Measurements from ENCODE around the gene BCAS3.
"Not testable (repeated sequence)": the region's sequence is repeated elsewhere in the genome, so short reads cannot be mapped to it uniquely, and the experiment has no call there.

BCAS3 gene

GRCh38 chr17:60677308-60678117 is at the start of gene BCAS3:
TSS of gene BCAS3 (plus strand) at chr17:60677851.
- DNase-seq (ENCODE audit: low spot score) = peak; percentile 99

DNA sequence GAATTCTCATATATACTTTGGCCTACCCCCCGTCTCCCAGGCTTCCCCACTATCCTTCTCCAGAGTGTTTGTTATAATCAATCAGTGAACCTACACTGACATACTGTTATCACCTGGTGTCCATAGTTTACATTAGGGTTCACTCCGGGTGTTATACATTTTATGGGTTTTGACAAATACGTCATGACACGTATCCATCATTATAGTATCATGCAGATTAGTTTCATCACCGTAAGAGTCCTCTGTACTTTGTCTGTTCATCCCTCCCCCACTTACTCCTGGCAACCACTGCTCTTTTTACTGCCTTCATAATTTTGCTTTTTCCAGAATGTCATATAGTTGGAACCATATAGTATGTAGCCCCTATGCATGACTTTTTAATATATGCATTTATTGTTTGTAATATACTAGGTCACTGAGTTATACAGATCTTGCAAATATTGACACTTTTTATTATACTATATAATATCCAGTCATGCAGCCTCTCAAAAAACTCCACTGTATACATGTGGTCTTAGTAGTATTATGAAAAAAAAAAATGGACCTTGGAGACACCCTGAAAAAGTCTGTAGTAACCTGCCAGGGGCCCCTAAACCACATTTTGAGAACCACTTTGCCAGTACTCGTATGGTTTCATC is 49.3 kb upstream of the BCAS3 start:
- DNase-seq (ENCODE audit: low spot score) = no peak

DNA sequence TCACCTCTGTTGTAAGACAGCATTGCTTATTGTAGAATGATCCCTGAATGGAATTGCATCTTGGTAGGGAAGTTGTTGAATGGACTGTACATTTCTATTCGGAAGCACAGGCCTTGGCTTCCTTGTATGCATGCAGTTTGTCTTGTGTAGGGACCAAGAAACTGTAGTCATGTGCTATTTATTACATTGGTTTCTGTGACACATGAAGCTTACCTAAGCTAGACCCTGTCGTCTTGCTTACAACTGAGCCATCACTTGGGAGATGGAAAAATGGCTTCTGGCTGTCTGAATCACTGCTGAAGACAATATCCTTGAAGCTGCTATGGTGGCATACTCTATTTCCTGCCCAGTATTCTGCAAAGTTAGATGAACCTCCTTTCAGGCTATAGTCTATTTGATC is 48.5 kb upstream of the BCAS3 start:
- no peak for DNase-seq (ENCODE audit: low spot score)

GRCh38 chr17:60630352-60630751 is 47.3 kb upstream of the BCAS3 start:
- no peak for DNase-seq (ENCODE audit: low spot score)

DNA sequence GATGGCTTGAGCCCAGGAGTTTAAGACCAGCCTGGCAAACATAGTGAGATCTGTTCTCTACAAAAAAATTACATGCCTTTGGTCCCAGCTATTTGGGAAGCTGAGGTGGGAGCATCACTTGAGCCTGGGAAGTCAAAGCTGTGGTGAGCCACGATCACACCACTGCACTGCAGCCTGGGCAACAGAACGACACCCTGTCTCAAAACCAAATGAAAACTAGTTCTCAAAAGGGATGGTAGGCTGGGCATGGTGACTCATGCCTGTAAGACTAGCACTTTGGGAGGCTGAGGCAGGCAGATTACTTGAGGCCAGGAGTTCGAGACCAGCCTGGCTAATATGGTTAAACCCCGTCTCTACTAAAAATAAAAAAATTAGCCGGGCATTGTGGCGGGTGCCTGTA is 46.5 kb upstream of the BCAS3 start:
- DNase-seq (ENCODE audit: low spot score) = no peak

DNA sequence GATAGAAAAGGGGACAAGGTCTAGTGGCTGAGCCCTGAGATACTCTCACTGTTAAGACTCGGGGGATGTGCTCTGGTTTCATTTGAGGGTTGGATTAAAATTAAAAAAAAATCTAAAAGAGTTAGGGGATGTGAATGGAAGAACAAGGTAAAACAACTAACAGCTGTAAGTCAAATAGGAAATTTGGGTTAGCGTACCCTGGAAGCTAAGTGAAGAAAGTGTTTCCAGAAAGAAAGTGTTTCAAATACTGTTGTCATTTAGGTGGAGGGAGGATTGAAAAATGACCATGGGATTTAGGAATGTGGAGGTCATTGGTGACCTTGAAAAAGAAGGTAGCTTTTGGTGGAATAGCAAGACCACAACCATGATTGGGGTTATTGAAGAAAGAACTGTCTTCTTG is 40.0 kb upstream of the BCAS3 start:
- DNase-seq (ENCODE audit: low spot score) = no peak

GRCh38 chr17:60639019-60639330 is 38.7 kb upstream of the BCAS3 start:
- DNase-seq (ENCODE audit: low spot score) = no peak

DNA sequence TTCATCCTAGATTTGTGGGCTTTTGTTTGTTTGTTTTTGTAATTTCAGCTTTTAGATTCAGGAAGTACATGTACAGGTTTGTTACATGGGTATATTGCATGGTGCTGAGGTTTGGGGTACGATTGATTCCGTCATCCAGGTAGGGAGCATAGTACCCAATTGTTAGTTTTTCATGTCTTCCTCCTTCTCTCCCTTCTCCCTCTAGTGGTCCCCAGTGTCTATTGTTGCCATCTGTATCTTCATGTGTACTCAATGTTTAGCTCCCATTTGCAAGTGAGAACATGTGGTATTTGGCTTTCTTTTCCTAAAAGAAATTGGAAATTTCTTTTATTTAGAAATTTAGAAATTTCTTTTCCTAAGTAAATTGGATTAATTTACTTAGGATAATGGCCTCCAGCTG is 37.1 kb upstream of the BCAS3 start:
- DNase-seq (ENCODE audit: low spot score) = no peak

DNA sequence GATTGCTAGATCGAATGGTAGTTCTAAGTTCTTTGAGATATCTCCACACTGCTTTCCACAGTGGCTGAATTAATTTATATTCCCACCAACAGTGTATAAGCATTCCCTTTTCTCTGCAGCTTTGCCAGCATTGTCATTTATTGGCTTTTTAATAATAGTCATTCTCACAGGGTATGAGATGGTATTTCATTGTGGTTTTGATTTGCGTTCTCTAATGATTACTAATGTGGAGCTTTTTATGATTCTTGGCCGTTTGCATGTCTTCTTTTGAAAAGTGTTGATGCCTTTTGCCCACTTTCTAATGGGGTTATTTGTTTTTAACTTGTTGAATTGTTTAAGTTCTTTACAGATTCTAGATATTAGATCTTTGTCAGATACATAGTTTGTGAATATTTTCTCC is 36.5 kb upstream of the BCAS3 start:
- DNase-seq (ENCODE audit: low spot score) = no peak

DNA sequence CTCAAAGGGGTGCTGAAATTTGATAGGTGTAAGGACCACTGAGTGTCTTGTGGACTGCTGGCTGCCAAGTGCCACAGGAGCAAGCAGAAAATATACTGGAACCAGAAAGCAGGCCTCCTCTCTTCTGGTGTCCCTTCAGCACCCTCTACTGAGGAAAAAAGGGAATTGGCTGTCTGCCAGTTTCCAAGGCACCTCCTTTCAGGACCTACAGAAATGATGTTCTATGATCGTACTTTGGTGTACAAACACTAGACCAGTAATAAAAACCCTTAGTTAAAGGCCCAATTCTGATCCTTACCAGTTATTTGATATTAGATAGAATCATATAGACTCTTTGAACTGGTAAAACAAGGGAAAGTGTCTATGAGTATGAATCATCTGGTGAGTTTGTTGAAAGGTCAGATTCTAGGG is 35.8 kb upstream of the BCAS3 start:
- peak; percentile 58 for DNase-seq (ENCODE audit: low spot score)

GRCh38 chr17:60645918-60646523 is 31.6 kb upstream of the BCAS3 start:
- DNase-seq (ENCODE audit: low spot score) = no peak

GRCh38 chr17:60646701-60647100 is 30.9 kb upstream of the BCAS3 start:
- DNase-seq (ENCODE audit: low spot score) = no peak

DNA sequence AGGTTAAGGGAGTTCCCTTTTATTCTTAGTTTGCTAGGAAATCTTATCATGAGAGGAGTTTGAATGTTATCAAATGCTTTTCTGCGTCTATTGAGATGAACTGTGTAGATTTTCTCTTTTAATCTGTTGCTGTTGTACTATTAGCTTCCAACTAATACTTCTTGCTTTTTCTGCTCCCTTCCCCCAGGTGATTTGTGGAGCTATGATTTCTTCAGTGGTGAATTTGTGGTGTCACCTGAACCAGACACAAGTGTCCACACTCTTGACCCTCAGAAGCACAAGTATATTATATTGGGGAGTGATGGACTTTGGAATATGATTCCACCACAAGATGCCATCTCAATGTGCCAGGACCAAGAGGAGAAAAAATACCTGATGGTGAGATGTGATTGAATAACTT is 29.9 kb upstream of the BCAS3 start:
- DNase-seq (ENCODE audit: low spot score) = no peak

DNA sequence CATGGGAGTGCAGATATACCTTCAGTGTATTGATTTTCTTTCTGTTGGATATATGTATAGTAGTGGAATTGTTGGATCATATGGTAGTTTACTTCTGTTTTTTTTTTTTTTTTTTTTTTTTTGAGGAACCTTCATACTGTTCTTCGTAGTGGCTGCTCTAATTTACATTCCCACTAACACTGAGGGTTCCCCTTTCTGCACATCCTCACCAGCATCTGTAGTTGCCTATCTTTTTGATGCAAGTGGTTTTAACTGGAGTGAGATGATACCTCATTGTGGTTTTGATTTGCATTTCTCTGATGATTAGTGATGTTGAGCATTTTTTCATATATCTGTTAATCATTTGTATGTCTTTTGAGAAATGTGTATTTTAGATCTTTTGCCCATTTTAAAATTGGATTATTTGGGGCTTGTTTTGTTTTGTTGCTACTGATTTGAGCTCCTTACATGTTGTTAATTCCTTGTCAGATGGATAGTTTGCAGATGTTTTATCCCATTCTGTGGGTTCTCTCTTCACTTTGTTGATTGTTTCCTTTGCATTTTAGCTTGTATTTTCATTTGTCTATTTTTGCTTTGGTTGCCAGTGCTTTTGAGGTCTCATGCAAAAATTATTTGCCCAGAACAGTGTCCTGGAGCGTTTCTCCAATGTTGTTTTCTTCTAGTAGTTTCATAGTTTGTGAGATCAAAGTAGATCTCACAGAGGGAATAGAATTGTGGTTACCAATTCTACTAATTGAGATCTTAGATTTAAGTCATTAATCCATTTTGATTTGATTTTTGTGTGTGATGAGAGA is 25.0 kb upstream of the BCAS3 start:
- DNase-seq (ENCODE audit: low spot score) = no peak

GRCh38 chr17:60653569-60653968 is 24.1 kb upstream of the BCAS3 start:
- no peak for DNase-seq (ENCODE audit: low spot score)

DNA sequence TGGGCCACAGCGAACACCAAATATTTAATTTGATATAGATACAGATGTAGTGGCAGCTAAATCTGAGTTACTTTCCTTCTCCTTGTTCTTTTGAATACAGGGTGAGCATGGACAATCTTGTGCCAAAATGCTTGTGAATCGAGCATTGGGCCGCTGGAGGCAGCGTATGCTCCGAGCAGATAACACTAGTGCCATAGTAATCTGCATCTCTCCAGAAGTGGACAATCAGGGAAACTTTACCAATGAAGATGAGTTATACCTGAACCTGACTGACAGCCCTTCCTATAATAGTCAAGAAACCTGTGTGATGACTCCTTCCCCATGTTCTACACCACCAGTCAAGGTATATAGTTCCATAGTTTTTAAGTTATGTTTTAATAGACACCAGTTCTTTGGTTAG is 21.2 kb upstream of the BCAS3 start:
- no peak for DNase-seq (ENCODE audit: low spot score)

- no peak for DNase-seq (ENCODE audit: low spot score)
Observed at GRCh38 chr17:60659156-60659555, 18.5 kb upstream of the BCAS3 start.

DNA sequence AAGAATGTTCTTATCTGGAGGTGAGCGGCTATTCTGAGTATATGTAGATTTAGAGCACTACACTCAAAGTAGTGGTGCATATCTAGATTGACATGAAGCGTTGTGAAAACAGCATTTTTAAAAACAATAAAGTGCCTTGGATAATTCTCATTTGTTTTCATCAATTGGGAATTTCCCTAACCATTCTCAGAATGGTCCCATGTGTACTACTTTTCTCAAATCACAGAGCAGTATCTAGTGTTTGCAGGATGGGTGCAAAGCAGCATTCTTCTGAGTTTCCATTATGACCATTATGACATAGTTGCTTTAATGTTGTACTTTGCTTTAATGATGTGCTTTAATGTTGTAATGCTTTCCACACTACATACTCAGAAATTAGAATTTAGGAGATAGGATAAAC is 16.2 kb upstream of the BCAS3 start:
- no peak for DNase-seq (ENCODE audit: low spot score)

DNA sequence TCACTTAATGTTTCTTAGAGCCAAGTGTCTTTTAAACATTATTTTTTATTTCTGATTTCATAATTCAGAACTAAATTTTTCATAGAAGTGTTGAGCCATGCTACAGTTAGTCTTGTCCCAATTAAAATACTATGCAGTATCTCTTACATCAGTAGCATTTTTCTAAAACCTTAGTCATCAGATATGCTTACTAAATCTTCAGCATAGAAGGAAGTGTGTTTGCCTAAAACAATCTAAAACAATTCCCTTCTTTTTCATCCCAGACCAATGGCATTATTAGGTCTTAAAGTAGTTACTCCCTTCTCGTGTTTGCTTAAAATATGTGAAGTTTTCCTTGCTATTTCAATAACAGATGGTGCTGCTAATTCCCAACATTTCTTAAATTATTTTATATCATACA is 13.6 kb upstream of the BCAS3 start:
- peak; percentile 42 for DNase-seq (ENCODE audit: low spot score)

DNA sequence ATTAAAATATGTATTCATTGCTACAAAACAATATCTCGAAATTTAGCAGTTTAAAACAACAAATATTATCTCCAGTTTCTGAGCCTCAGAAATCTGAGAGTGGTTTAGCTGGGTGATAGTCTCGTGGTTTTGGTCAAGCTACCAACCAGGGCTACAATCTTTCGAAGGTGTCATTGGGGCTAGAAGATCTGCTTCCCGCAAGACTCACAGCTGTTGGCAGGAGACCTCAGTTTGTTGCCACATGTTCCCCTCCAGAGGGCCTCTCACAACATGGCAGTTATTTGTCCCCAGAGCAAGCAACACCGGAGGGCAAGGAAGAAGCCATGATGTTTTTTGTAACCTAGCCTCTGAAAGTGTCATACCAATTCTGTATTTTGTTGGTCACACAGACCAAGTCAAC is 12.0 kb upstream of the BCAS3 start:
- DNase-seq (ENCODE audit: low spot score) = no peak

DNA sequence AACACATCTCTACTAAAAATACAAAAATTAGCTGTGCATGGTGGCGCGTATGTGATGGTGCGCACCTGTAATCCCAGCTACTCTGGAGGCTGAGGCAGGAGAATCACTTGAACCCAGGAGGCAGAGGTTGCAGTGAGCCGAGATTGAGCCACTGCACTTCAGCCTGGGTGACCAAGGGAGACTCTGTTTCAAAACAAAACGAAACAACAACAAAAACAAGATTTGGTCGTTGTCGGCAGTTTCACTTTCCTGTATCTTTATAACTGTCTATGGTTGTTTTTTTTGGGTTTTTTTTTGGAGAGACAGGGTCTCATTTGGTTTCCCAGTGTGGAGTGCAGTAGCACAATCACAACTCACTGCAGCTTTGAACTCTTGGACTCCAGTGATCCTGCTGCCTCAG is 8.9 kb upstream of the BCAS3 start:
- DNase-seq (ENCODE audit: low spot score) = not testable (repeated sequence)

DNA sequence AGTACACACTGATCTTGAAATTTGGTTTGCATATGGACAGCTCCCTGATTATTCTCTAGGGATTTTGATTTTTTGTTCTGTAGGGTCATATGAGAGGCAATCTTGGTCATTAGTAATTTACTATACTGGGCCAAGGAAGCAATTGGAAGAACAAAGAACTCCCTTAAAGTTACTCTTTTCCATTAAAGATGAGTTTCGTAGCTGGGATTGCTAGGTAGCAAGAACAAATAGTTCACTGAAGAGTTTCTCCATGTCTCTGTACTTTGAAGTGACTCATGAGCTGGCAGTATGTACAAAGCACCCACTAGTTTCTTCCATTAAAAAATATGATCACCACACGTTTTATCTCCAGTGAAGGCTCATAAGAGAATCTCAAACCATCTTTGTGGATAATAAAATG is 6.2 kb upstream of the BCAS3 start:
- DNase-seq (ENCODE audit: low spot score) = no peak

GRCh38 chr17:60674637-60675036 is 3.0 kb upstream of the BCAS3 start:
- not testable (repeated sequence) for DNase-seq (ENCODE audit: low spot score)
